C4-2B (cell line): ENCODE data around the gene FBLN7.

Source experiments
- ZFX ChIP-seq: fragments of 450-650 bp; IDR thresholded peaks from 2 replicates; pipeline ENCODE4 v1.6.1; 2017
- TF ChIP-seq, protein P1 (sequence below): fragments of 450-650 bp; conservative IDR thresholded peaks from 2 replicates; pipeline ENCODE4 v1.5.1; 2017; ENCODE audit warnings: mild to moderate bottlenecking

DNA sequence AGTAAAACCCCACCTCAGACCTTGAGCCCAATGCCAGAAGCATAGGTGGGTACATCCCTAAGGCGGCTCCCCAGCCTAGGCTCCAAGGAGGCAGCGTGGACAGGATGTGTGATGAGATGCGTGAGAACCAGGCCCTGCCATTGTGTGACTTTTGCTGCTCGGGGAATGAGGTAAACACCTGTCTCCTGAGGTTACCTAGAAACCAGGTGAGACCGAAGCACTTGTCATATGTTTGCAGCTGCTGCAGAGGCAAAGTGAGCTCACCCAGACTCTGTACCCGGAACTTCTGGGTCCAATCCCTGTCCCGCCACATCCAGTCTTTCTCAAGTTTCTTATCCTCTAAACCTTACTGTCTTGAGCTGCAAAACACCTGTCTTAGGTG, 3.4 kb downstream of the FBLN7 start:
- TF ChIP-seq, protein P1, sequence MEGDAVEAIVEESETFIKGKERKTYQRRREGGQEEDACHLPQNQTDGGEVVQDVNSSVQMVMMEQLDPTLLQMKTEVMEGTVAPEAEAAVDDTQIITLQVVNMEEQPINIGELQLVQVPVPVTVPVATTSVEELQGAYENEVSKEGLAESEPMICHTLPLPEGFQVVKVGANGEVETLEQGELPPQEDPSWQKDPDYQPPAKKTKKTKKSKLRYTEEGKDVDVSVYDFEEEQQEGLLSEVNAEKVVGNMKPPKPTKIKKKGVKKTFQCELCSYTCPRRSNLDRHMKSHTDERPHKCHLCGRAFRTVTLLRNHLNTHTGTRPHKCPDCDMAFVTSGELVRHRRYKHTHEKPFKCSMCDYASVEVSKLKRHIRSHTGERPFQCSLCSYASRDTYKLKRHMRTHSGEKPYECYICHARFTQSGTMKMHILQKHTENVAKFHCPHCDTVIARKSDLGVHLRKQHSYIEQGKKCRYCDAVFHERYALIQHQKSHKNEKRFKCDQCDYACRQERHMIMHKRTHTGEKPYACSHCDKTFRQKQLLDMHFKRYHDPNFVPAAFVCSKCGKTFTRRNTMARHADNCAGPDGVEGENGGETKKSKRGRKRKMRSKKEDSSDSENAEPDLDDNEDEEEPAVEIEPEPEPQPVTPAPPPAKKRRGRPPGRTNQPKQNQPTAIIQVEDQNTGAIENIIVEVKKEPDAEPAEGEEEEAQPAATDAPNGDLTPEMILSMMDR = no peak
- no peak for TF ChIP-seq ZFX
